GM21825 (cell line): Measurements from ENCODE around the gene ZDHHC14.
"Not testable (repeated sequence)": the region's sequence is repeated elsewhere in the genome, so short reads cannot be mapped to it uniquely, and the experiment has no call there.

ENCODE experiments used
- ATAC-seq: cut with Tn5 transposase; IDR thresholded peaks from one replicate; pipeline ENCODE4 v1.9.1; 2021; ENCODE audit warnings: mild to moderate bottlenecking, moderate library complexity; ENCODE audit not compliant: unreplicated experiment

The ZDHHC14 gene

GRCh38 chr6:157590654-157591053 lies 209.7 kb downstream of the ZDHHC14 start:
- not testable (repeated sequence) for ATAC-seq

GRCh38 chr6:157592541-157592940 lies 211.6 kb downstream of the ZDHHC14 start:
- ATAC-seq: no peak

- ATAC-seq: no peak
Observed at GRCh38 chr6:157592980-157593379, 212.0 kb downstream of the ZDHHC14 start.

- no peak for ATAC-seq
Observed at GRCh38 chr6:157593596-157593995, 212.6 kb downstream of the ZDHHC14 start.

- ATAC-seq: no peak
Observed at GRCh38 chr6:157594292-157594691, 213.3 kb downstream of the ZDHHC14 start.

- ATAC-seq: no peak
Observed at GRCh38 chr6:157595768-157596167, 214.8 kb downstream of the ZDHHC14 start.

GRCh38 chr6:157596461-157596860 lies 215.5 kb downstream of the ZDHHC14 start:
- no peak for ATAC-seq

GRCh38 chr6:157596886-157597285 lies 215.9 kb downstream of the ZDHHC14 start:
- no peak for ATAC-seq

GRCh38 chr6:157597461-157598312 lies 216.7 kb downstream of the ZDHHC14 start:
- ATAC-seq: no peak

GRCh38 chr6:157599191-157599590 lies 218.2 kb downstream of the ZDHHC14 start:
- no peak for ATAC-seq

- ATAC-seq: no peak
Observed at GRCh38 chr6:157600807-157601206, 219.8 kb downstream of the ZDHHC14 start.

- no peak for ATAC-seq
Observed at GRCh38 chr6:157602521-157603295, 221.7 kb downstream of the ZDHHC14 start.

GRCh38 chr6:157603314-157603940 lies 222.4 kb downstream of the ZDHHC14 start:
- ATAC-seq: no peak

GRCh38 chr6:157603971-157604370 lies 223.0 kb downstream of the ZDHHC14 start:
- ATAC-seq: no peak

GRCh38 chr6:157604816-157605215 lies 223.8 kb downstream of the ZDHHC14 start:
- ATAC-seq: no peak

GRCh38 chr6:157605484-157605883 lies 224.5 kb downstream of the ZDHHC14 start:
- ATAC-seq: no peak

GRCh38 chr6:157606516-157606915 lies 225.5 kb downstream of the ZDHHC14 start:
- no peak for ATAC-seq

- no peak for ATAC-seq
Observed at GRCh38 chr6:157607317-157608109, 226.5 kb downstream of the ZDHHC14 start.

- ATAC-seq: no peak
Observed at GRCh38 chr6:157608221-157609075, 227.5 kb downstream of the ZDHHC14 start.

GRCh38 chr6:157609117-157609516 lies 228.1 kb downstream of the ZDHHC14 start:
- ATAC-seq: no peak
